Astrocyte (in vitro differentiated cells and primary cell): ENCODE results near the gene PDSS2. TPM values are rescaled to one million over a fixed set of nuclear protein-coding genes. Genes with fewer than 3 reads are reported as not detected.

ENCODE experiments used
- DNase-seq: peaks from one replicate; pipeline ENCODE4 v3.0.0-alpha.2; 2010; ENCODE audit warnings: low read depth
- FAIRE-seq: peaks from 2 replicates; lab custom pipeline; 2011; peaks lifted over from hg19 to GRCh38; lab: Jason Lieb, UNC
- H2AFZ ChIP-seq: 2 replicates; pipeline ENCODE4 v1.6.0; 2012; ENCODE audit warnings: low read depth, low read length, inconsistent platforms
- H3K27ac ChIP-seq: 2 replicates; pipeline ENCODE4 v1.5.1; 2011; ENCODE audit warnings: low read depth, low read length, inconsistent platforms
- H3K27me3 ChIP-seq: 2 replicates; pipeline ENCODE4 v1.6.0; 2011; ENCODE audit warnings: low read length, inconsistent platforms; ENCODE audit not compliant: insufficient read depth
- H3K36me3 ChIP-seq: 2 replicates; pipeline ENCODE4 v1.5.1; 2011; ENCODE audit warnings: low read length, inconsistent platforms; ENCODE audit not compliant: insufficient read depth
- H3K4me1 ChIP-seq: 2 replicates; pipeline ENCODE4 v1.5.1; 2011; ENCODE audit warnings: low read length, inconsistent platforms; ENCODE audit not compliant: insufficient read depth
- H3K4me2 ChIP-seq: 2 replicates; pipeline ENCODE4 v1.6.0; 2012; ENCODE audit warnings: low read length, inconsistent platforms
- H3K4me3 ChIP-seq: 2 replicates; pipeline ENCODE4 v1.5.1; 2011; ENCODE audit warnings: low read depth, mild to moderate bottlenecking, low read length, inconsistent platforms; ENCODE audit not compliant: insufficient read depth
- H3K79me2 ChIP-seq: 2 replicates; pipeline ENCODE4 v1.6.0; 2012; ENCODE audit warnings: mild to moderate bottlenecking, low read length, inconsistent platforms; ENCODE audit not compliant: insufficient read depth
- H3K9ac ChIP-seq: 2 replicates; pipeline ENCODE4 v1.6.0; 2012; ENCODE audit warnings: mild to moderate bottlenecking, low read length, inconsistent platforms
- H3K9me3 ChIP-seq: 2 replicates; pipeline ENCODE4 v1.5.1; 2012; ENCODE audit warnings: low read depth, mild to moderate bottlenecking, low read length, inconsistent platforms; ENCODE audit not compliant: insufficient read depth
- H4K20me1 ChIP-seq: 2 replicates; pipeline ENCODE4 v1.6.0; 2012; ENCODE audit warnings: low read length, inconsistent platforms; ENCODE audit not compliant: insufficient read depth
- H3K27ac Mint-ChIP-seq: one replicate; pipeline ENCODE4 v1.8.0; 2021; ENCODE audit warnings: mild to moderate bottlenecking, mixed read lengths; ENCODE audit not compliant: unreplicated experiment
- H3K27me3 Mint-ChIP-seq: one replicate; pipeline ENCODE4 v1.8.0; 2021; ENCODE audit warnings: low read depth, mixed read lengths; ENCODE audit not compliant: unreplicated experiment
- H3K36me3 Mint-ChIP-seq: one replicate; pipeline ENCODE4 v1.8.0; 2021; ENCODE audit warnings: low read depth, mixed read lengths; ENCODE audit not compliant: unreplicated experiment
- H3K4me1 Mint-ChIP-seq: one replicate; pipeline ENCODE4 v1.8.0; 2021; ENCODE audit warnings: low read depth, mixed read lengths; ENCODE audit not compliant: unreplicated experiment
- H3K4me3 Mint-ChIP-seq: one replicate; pipeline ENCODE4 v1.8.0; 2021; ENCODE audit warnings: mild to moderate bottlenecking, moderate library complexity, mixed read lengths; ENCODE audit not compliant: unreplicated experiment
- H3K9me3 Mint-ChIP-seq: one replicate; pipeline ENCODE4 v1.8.0; 2021; ENCODE audit warnings: mild to moderate bottlenecking, mixed read lengths; ENCODE audit not compliant: unreplicated experiment
- EZH2 ChIP-seq: IDR thresholded peaks from 2 replicates; pipeline ENCODE4 v1.6.1; 2012; ENCODE audit warnings: mild to moderate bottlenecking, low read length, inconsistent platforms; ENCODE audit not compliant: insufficient read depth
- total RNA-seq: library from RNA; stranded (reverse); gene quantifications from 2 replicates; pipeline ENCODE4 v1.2.1, GENCODE V29; 2021
- TF ChIP-seq, protein P1 (sequence below): IDR thresholded peaks from 2 replicates; pipeline ENCODE4 v1.5.1; 2011; ENCODE audit warnings: low read depth, mild to moderate bottlenecking, inconsistent platforms, low read length, moderate library complexity; ENCODE audit not compliant: insufficient read depth

The PDSS2 gene
- total RNA-seq, 1 donor from 2014 or later: 7.7 TPM

DNA sequence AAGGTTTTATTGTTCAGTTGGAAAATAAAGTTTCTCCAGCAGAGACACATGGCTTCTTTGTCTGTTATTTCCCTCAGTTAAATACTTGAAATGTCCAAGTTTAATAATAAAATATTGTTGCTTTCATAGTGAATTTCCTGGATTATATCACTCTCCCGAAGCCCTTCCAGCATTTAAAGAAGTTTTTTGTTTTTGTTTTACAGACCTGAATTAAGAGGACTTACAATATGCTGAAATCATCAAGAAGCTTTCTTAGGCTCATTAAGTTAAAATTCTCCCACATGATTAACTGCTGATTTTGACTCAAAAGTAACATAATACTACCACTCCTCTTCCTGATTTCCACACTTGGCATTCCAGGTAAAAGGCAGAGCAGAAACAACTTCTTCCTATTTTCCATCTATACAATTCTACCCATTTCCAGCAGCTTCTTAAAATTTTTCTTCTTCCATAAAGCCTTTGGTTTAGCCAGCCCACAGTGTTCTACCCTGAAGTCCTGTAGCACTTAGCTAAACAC is 35.8 kb downstream of the PDSS2 start:
- Histone ChIP-seq H3K4me3 (no peak overlapping the region), H3K27me3 (no peaks in the 10 kb centered on the region), H3K36me3 (no peaks in the 10 kb centered on the region), H4K20me1 (no peaks in the 10 kb centered on the region), H3K4me1 (no peaks in the 10 kb centered on the region), H3K9me3 (peaks cover 8% of the 10 kb centered on the region), H3K79me2 (peaks cover 1% of the 10 kb centered on the region), H2AFZ (no peak overlapping the region), H3K27ac (no peak overlapping the region), H3K4me2 (no peak overlapping the region), H3K9ac (no peak overlapping the region)
- no peaks in the 10 kb centered on the region for H3K4me1 Mint-ChIP-seq
- TF ChIP-seq, protein P1, sequence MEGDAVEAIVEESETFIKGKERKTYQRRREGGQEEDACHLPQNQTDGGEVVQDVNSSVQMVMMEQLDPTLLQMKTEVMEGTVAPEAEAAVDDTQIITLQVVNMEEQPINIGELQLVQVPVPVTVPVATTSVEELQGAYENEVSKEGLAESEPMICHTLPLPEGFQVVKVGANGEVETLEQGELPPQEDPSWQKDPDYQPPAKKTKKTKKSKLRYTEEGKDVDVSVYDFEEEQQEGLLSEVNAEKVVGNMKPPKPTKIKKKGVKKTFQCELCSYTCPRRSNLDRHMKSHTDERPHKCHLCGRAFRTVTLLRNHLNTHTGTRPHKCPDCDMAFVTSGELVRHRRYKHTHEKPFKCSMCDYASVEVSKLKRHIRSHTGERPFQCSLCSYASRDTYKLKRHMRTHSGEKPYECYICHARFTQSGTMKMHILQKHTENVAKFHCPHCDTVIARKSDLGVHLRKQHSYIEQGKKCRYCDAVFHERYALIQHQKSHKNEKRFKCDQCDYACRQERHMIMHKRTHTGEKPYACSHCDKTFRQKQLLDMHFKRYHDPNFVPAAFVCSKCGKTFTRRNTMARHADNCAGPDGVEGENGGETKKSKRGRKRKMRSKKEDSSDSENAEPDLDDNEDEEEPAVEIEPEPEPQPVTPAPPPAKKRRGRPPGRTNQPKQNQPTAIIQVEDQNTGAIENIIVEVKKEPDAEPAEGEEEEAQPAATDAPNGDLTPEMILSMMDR: no peak
- no peak for TF ChIP-seq EZH2
- peaks cover 14% of the 10 kb centered on the region for H3K9me3 Mint-ChIP-seq
- H3K27ac Mint-ChIP-seq: no peak overlapping the region
- H3K4me3 Mint-ChIP-seq: no peak overlapping the region
- no peaks in the 10 kb centered on the region for H3K27me3 Mint-ChIP-seq
- H3K36me3 Mint-ChIP-seq: peaks cover 13% of the 10 kb centered on the region
- FAIRE-seq (no peak), DNase-seq (no peak)

DNA sequence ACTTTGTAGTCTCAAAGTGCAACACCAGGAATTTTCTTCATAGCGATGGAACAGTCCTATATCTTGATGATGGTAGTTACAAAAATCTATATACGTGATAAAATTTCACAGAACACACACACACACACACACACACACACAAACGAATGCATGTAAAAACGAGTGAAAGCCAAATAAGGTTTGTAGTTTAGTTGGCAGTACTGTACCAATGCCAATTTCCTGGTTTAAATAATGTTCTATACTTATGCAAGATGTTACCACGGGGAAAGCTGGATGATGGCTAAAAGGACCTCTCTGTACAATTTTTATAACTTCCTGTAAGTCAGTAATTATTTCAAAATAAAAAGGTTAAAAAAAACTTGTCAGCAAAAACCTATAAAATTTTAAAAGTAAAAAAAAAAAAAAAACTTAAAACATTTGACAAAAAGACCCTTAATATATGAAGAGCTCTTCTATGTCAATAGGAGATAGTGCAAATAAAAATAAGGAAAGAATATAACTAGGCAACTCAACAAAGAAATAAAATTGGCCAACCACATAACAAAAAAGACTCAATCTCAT is 37.6 kb downstream of the PDSS2 start:
- peaks cover 5% of the 10 kb centered on the region for H4K20me1 ChIP-seq
- H3K79me2 ChIP-seq: no peaks in the 10 kb centered on the region
- no peak overlapping the region for H3K4me2 ChIP-seq
- Mint-ChIP-seq H3K27me3 (no peaks in the 10 kb centered on the region), H3K27ac (no peak overlapping the region), H3K9me3 (peaks cover 8% of the 10 kb centered on the region), H3K4me3 (no peak overlapping the region), H3K4me1 (no peaks in the 10 kb centered on the region), H3K36me3 (peaks cover 9% of the 10 kb centered on the region)
- no peak overlapping the region for H3K27ac ChIP-seq
- peaks cover 8% of the 10 kb centered on the region for H3K9me3 ChIP-seq
- no peak overlapping the region for H2AFZ ChIP-seq
- no peaks in the 10 kb centered on the region for H3K36me3 ChIP-seq
- no peaks in the 10 kb centered on the region for H3K27me3 ChIP-seq
- no peak for DNase-seq
- H3K9ac ChIP-seq: no peak overlapping the region
- FAIRE-seq: no peak
- H3K4me3 ChIP-seq: no peak overlapping the region
- TF ChIP-seq EZH2: no peak
- TF ChIP-seq, protein P1: no peak
- no peaks in the 10 kb centered on the region for H3K4me1 ChIP-seq

DNA sequence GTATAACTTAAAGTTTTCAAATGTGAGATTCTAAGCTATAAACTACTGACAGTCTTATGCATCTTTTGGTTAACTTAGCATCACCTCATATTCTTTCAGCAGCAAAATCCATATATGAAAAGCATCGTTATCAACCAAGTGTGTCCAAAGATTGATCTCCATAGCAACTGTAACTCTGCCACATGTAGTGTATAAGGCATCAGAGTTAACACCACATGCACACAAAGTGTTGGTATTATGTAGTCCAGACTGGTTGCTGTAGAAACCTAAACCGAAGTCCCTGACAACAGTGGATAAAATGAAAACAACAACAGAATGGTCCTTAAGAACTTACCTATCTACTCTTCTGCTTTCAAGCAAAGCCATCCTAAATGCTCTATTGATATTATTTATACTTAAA is 39.6 kb downstream of the PDSS2 start:
- Mint-ChIP-seq H3K36me3 (peaks cover under 1% of the 10 kb centered on the region), H3K27ac (no peak overlapping the region), H3K9me3 (no peaks in the 10 kb centered on the region), H3K4me3 (no peak overlapping the region), H3K4me1 (no peaks in the 10 kb centered on the region), H3K27me3 (no peaks in the 10 kb centered on the region)
- TF ChIP-seq, protein P1: no peak
- TF ChIP-seq EZH2: no peak
- peaks cover 5% of the 10 kb centered on the region for H4K20me1 ChIP-seq
- H3K27ac ChIP-seq: no peak overlapping the region
- H3K4me3 ChIP-seq: no peak overlapping the region
- H3K36me3 ChIP-seq: no peaks in the 10 kb centered on the region
- no peaks in the 10 kb centered on the region for H3K9me3 ChIP-seq
- no peak overlapping the region for H2AFZ ChIP-seq
- H3K79me2 ChIP-seq: no peaks in the 10 kb centered on the region
- no peaks in the 10 kb centered on the region for H3K4me1 ChIP-seq
- FAIRE-seq: no peak
- H3K9ac ChIP-seq: no peak overlapping the region
- no peak for DNase-seq
- no peaks in the 10 kb centered on the region for H3K27me3 ChIP-seq
- no peak overlapping the region for H3K4me2 ChIP-seq
